A204.1 (cell line): ENCODE measurements around the gene ATL2.
"Not testable (repeated sequence)": the region's sequence is repeated elsewhere in the genome, so short reads cannot be mapped to it uniquely, and the experiment has no call there.

ENCODE experiments used
- FAIRE-seq: peaks from 2 replicates; lab custom pipeline; 2012; peaks lifted over from hg19 to GRCh38; lab: Jason Lieb, UNC

ATL2 gene

DNA sequence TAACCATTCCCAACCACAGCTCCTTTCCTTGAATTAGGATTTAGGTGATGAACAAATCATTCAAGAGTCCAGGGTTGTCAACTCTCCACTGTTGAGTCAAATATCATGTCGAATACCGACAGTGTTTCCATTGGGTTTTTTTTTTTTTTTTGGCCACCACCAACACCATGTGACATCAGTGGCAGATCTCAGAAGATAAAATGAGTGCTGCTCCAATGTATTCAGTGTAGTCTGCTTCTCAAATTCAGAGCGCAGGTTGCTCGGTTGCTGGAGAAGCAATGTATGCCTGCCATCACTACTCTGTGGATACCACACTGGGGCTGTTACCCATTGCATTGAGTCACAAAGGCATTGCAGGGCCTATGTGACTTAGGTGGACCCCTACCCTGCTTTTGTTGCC, 10.8 kb upstream of the ATL2 start:
- FAIRE-seq = no peak

DNA sequence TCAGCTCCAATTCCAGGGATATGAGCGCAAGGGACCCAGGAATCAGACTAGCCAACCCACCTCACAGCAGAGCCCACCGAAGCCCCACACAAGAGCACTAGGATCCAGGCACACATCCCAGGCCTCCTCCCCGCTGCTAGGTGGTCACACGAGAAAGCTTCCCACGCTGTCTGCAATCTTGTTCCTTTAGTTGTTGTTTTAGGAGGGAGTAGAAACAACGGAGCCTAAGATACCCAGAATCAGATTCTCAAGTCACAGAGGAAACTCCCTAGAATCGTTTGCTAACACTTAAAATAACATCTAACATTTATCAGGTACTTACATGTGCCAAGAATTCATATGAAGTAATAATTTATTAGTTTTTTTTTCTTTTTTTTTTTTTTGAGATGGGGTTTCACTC, 9.7 kb upstream of the ATL2 start:
- FAIRE-seq = no peak

DNA sequence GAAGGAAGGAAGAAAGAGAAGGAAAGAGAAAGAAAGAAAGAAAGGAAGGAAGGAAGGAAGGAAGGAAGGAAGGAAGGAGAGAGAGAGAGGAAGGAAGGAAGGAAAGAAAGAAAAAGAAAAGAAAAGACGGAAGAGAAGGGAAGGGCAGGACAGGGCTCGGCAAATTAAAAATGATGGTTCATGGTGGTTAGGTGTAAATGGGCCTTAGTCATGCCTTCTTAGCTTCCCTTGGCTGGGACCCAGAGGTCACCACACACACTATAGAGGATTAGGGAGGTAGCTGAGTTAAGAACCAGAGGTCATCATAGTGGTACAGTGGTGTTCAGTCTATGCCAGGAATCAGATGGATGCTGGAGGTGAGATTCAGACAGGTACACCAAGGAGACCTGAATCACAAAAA, 9.3 kb upstream of the ATL2 start:
- no peak for FAIRE-seq

DNA sequence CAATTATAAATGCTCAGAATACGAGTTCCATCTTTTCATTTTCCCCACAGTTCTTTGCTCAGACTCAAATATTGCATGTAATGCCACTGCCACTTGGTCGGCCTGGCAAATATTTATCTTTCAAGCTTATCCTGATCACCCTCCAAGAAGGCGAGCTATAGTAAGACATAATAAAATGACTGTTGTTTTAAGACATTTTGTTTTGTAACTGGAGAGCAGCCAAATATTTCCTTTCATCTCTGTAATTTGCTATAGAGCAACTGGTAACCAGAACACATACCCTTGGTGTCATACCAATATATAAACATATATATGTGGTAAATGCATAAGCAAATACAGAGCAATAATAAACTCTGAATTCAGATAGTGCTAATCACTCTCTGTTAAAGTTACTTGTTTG, 7.3 kb upstream of the ATL2 start:
- no peak for FAIRE-seq

DNA sequence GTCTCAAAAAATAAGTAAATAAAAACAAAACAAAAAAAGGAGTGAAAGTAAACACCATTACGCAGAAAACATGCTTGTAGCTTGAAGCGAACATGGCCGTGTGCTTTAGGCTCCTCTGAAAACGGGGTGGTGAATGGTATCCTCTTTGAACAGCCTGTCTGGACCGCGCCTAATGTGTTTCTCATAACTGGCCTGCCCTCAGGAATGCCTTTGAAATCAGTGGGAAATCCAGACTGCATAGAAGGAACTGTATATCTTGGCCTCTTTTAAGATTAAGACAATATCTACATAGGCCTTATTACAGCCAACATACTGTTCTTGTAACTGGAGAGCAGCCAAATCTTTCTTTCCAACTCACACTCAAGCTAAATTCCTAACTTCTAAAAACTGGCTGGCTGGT, 6.7 kb upstream of the ATL2 start:
- not testable (repeated sequence) for FAIRE-seq

DNA sequence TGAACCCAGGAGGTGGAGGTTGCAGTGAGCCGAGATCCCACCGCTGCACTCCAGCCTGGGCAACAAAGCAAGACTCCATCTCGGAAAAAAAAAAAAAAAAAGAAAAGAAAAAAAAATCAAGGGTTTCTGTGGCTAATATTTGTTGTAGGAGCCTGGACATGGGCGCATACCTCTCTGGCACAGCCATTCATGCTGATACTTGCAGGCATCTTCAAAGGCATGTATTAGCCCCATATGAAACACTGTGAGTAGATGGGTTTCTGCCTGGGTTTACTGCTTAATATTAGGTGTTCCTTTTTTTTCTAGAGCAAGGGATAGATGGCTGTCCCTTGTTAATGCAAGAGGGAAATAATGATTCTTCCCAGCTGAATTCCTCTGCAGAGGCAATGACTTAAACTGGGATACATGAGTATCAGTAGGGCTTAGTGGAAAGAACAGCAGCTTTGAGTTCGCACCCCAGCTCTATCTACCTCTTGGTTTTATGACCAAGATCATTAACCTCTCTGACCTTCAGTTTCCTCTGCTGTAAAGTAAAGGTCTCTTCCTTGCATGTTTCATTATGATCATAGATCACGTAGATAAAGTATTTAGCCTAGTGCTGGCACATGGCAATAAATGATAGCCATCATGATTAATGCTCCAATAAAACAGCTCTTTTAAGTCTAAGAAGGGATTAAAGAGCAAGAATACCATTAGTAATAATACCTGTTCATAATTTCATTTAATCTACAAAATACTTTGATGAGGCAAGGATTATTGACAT, 4.5 kb upstream of the ATL2 start:
- no peak for FAIRE-seq

DNA sequence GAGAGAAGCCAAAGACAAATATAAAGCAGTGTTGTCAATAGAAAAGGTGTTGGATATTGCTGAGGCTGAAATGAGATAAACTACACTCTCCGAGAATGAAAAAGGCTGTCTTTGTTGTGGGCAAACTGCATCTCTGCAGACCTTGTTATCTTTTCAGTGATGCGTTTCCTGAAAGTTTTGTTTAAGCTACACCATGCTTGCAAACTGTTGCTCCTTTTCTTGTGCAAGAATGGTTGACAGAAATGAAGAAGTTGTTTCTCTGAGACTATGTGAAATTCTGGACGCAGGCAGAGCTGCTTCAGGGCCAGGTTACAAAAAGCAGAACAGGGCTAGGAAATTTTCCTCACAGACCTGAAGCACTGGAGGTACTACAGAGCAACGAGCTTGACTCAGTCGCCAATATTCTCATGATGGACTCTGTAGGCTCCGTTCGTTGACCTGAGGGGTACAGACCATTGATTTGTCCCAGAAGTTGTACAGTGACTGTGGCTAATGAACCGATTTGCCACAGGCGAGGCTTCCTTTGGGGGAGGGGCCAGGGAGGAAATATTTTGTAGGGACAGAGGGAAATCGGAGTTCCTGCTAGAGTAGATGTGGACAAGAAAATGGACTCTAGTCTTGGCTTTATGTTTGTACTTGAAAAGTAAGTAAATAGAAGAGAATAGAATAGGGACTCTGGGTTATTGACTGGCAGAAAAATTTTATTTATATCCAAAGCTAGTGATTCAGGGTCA, 3.5 kb upstream of the ATL2 start:
- FAIRE-seq = no peak

DNA sequence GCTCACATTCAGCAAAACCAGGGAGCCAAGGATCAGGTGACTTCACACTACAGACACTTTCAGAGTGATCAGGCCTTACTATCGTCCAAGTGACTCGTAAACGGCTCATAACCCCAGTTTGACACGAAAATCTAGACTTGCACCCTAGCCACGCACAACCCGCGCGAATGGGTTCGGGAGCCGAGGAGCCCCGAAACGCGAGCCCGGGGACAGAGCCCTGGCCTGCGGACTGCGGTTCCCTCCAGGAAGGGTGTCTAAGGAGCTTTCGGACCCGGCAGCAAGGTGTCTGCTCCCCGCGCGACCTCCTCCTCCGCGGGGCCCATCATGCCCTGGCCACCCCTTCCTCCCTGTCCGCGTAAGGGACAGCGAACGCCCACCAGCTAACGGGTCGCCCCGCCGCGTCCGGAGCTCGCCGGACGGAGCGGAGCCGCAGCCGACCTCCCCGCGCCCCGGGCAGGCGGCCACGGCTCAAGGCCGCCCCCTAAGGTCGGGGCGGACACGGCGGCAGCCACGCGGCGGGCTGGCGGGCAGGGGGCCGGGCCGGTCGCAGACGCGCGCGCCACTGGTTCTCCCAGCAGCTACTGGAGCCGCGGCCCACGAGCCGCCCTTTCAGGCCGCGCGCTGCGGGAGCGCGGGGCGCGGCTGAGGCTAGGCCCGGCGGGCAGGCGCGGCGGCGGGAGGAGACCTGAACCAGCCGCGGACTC, 575 bp downstream of the ATL2 start:
- FAIRE-seq = no peak

DNA sequence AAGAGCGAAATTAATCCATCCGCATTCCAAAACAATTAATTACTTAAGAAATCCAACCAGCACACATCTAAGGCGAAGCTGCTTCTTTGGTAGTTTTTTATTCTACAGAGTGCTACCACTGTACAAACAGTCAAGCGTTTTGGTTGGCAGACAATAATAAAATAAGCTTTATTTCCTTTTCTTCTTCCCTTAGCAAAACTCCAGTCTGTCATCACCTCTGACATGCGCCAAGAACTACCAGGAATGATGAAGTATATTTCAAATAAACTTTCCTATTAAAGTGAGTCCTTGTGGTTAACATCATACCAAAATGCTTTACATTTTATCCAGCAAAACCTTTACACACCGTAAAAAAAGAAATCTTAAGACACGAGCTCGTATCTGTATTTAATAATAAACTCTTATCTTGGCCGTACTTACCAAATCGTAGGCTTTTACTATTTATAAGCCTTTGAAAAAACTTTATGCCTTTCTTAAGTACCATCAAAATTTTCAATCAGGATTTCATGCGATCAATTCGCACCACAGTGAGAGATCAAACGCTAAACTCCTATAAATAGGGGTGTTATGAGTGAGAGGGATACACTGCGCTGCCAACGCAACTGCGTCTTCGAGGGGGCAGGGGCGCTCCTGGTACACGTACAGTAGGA, 1.3 kb downstream of the ATL2 start:
- FAIRE-seq = no peak

DNA sequence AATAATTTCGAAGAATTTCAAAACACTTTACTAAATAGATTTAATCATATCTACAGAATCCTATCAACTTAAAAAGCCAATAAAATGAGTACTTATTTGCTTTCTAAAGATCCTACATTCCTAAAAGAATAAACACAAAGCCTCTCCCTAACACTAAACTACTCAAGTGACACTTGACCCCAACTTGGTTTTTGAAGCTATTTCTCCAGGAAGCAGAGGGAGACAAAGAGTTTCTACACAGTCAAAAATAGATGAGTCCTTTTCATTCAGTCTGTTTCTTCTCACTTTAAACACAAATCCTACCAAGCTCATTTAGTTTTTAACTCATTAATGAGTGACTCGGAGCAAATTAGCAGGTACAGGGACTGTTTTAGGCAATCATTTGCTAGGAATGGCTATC, 2.1 kb downstream of the ATL2 start:
- FAIRE-seq = no peak

DNA sequence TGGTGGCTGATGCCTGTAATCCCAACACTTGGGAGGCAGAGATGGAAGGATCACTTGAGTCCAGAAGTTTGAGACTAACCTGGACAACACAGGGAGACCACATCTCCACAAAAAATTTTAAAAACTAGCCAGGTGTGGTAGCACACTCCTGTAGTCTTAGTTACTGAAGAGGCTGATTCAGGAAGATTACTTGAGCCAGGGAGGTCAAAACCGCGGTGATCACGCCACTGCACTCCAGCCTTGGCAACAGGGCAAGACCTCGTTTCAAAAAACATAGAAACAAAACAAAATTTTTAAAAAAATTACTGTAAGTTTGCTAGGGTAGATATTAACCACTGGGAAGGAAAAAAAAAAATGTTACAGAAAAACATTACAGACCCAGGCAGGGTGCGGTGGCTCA, 5.8 kb downstream of the ATL2 start:
- FAIRE-seq = no peak

DNA sequence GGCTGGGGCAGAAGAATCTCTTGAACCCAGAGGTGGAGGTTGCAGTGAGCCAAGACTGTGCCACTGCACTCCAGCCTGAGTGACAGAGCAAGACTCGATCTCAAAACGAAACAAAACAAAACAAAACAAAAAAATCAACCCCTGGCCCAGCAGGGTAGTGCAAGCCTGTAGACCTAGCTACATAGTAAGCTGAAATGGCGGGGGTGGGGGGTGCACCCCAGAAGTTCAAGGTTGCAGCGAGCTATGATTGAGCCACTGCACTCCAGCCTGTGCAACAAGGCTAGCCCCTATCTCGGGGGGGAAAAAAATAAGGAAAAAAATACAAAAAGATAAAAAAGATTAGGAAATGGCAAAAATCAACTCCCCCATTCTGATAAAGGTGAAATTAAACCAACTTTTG, 6.4 kb downstream of the ATL2 start:
- FAIRE-seq = no peak

DNA sequence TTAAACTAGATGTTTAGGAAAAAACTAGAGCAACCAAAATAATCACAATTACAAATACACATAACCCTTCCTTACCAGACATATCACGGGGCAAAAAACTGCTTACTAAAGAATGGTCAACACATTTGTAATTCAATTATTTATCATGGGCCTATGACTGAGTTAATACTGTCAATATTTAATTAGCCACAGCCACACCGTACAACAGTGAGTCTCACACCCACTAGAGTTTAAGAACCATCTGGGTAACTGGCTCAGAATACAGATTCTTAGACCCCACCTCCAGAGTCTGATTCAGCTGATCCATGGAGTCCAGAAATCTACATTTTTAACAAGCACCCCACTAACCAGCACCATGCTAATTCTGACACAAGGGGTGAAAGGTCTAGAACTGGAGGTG, 14.8 kb downstream of the ATL2 start:
- FAIRE-seq = no peak

DNA sequence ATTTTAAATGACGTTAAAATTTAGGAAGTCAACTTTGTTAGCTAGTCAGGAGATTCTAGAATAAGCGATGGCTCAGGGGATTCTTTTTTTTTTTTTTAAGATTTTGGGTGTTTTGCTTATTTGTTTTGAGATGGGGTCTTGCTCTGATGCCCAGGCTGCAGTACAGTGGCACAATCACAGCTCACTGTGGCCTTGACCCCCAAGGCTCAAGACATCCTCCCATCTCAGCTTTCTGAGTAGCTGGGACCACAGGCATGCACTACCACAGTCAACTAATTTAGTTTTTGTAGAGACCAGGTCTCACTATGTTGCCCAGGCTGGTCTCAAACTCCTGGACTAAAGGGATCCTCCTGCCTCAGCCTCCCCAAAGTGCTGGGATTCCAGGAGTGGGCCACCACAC, 16.9 kb downstream of the ATL2 start:
- FAIRE-seq = no peak

DNA sequence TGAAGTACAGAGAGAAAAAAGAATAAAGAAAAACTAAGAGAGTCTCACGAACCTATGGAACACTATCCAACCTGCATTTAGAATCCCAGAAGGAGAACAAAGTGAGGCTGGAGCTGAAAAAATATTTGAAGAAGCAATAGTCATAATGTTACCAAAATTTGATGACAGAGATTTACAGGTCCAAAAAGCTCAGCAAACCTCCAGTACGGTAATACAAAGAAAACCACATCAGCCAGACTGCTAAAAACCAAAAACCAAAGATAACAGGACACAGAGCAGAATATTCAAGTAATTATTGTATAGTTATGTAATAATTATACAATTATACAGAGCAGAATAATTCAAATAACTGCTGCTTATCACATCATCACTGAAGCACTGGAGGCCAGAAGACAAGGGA, 23.7 kb downstream of the ATL2 start:
- no peak for FAIRE-seq

DNA sequence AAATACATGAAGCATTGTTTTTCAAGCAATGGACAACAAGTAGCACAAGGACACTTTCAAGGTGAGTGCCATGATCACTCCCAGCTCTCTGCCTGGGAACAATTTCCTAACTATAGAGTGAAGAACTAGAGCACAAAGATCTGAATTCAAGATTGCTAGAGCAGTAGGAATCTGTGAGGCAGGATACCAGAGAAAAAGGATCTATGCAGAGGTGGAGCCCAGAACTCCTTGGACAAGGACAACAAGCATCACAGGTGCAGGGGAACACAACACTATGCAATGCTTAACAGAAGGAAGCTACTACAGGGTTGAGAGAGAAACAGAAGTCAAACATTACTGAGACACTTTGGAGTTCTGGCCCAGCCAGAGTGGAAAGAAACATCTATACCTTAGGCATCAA, 24.7 kb downstream of the ATL2 start:
- no peak for FAIRE-seq

DNA sequence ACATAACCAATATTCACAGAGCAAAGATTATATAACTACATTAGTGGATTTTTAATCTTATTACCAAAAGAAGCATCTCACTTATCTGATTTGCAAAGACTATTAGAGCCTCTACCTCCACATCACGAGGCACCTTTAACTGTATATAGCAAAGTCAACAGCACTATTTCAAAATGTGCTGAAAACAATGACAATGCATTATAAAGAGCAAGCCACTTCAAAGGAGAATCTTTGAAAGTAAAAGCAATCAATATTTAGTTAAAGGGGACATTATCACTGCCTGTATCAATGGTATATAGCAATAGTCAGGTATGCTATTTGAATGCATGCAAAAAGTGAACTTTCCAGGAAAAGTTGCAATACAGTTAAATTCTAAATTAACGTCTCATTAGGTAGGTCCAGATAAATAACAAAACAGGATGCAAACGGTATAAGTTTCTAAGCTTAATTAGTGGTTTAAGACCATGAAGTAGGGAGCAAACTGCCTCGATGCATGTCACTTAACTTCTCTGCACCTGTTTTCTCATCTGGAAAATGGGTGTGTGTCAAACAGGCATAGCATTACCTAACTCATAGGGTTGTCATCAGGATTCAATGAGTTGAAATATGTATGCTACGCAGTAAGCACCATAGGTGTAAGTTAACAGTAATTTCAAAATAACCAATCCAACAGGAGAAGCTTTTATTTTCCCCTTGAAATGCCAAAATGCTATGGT, 31.6 kb downstream of the ATL2 start:
- FAIRE-seq = no peak

DNA sequence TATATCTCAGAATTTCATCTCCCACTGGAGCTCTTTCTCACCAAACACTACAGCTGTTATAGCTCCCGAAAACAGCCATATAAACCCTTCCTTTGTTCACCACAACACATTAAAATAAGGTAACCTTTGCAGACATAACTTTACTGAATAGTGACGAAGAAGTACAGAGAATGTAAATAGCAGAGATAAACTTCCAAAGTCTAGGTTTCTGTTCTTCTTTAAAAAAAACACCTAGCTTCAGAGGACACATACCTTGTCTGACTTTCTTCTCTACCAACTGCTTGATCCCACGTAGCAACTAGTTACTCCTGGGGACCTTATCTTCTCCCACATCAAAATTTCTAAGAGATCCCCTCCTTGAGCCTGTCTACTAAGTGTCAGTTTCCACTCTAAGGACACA, 32.3 kb downstream of the ATL2 start:
- FAIRE-seq = no peak

DNA sequence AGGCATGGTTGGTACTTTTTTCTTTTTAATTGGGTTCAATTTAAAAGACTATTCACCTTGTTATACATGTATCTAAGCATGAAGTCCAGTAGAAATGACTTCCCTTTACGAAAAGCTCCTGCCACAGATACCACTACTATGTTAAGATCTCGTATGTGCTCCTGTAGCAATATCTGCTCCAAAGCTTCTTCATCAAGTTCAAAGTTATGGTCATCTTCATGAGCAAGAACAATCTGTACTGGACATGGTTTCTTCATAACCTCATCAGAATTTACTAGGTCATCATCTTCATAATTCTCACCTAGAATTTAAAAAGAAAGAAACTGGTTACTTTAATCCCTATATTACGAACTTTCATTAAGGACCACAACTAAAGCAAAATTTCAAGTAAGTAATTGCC, 33.9 kb downstream of the ATL2 start:
- no peak for FAIRE-seq

DNA sequence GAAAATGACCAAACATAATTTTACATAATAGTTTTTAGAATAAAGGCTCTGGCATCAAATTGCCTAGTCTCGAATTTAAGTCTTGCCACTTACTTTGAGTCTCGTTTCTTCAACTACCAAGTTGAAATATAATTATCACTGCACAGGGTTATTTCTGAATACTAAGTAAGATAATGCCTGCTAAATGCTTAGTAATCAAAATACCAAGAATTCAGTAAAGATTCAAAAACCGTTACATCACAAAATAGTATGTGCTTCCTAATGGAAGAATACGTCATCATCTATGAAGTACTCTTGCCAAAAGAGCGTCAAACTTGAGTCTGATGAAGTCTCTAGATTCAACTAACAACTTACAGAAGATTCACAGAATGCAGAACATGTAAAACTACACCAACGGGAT, 40.5 kb downstream of the ATL2 start:
- FAIRE-seq = no peak

DNA sequence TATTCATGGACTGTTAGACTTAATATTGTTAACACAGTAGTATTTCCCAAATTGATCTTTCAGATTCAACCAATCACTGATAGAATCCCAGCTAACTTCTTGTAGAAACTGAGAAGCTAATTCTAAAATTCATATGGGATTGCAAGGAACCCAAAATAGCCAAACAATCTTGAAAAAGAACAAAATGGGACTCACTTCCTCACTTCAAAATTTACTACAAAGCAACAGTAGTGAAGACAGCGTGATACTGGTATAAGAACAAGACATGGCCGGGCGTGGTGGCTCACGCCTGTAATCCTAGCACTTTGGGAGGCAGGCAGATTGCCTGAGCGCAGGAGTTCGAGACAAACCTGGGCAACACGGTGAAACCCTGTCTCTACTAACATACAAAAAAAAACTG, 46.3 kb downstream of the ATL2 start:
- no peak for FAIRE-seq

DNA sequence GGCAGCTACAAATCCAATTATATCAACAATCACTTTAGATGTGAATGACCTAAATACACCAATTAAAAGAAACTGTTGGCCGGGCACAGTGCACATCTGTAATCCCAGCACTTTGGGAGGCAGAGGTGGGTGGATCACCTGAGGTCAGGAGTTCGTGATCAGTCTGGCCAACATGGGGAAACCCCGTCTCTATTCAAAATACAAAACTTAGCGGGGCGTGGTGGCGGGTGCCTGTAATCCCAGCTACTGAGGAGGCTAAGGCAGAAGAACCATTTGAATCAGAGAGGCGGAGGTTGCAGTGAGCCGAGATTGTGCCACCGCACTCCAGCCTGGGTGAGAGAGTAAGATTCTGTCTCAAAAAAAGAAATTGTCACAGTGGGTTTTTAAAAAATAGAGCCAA, 49.5 kb downstream of the ATL2 start:
- no peak for FAIRE-seq
